Measurements from ENCODE around the gene AOC2. TPM values are rescaled to one million over a fixed set of nuclear protein-coding genes. Genes with fewer than 3 reads are reported as not detected.
"Not testable (repeated sequence)": the region's sequence is repeated elsewhere in the genome, so short reads cannot be mapped to it uniquely, and the experiment has no call there.

Gene AOC2
- total and polyA plus RNA-seq, 4 donors = 1.2 to 4.1 (median 2.3) TPM

GRCh38 chr17:42845918-42846593, 1.7 kb downstream of the AOC2 start:
- H3K4me1 ChIP-seq (ENCODE audit: control insufficient read depth, insufficient read depth, low read length) = peaks cover 10% of the 10 kb centered on the region
- DNase-seq (ENCODE audit: low read depth in 4 of 6, low spot score in 6 of 6) = no peak
- no peak overlapping the region for H3K27ac ChIP-seq (ENCODE audit: low read depth, low read length)

GRCh38 chr17:42846594-42847280, 2.4 kb downstream of the AOC2 start:
- H3K4me1 ChIP-seq (ENCODE audit: control insufficient read depth, insufficient read depth, low read length) = peaks cover 10% of the 10 kb centered on the region

More at GRCh38 chr17:42845918-42846593, 1.7 kb downstream of the AOC2 start:
- Histone ChIP-seq H3K36me3 (ENCODE audit: control insufficient read depth, insufficient read depth, low read length) (peaks cover 42% of the 10 kb centered on the region), H3K27me3 (ENCODE audit: control insufficient read depth, insufficient read depth, low read length) (no peaks in the 10 kb centered on the region), H3K9me3 (ENCODE audit: control insufficient read depth, insufficient read depth, low read length) (no peaks in the 10 kb centered on the region), H3K4me3 (ENCODE audit: low read depth, low read length) (no peak overlapping the region)
- WGBS (ENCODE audit: insufficient coverage) = 93% methylated on average over 6 of the region's 7 CpGs

DNA sequence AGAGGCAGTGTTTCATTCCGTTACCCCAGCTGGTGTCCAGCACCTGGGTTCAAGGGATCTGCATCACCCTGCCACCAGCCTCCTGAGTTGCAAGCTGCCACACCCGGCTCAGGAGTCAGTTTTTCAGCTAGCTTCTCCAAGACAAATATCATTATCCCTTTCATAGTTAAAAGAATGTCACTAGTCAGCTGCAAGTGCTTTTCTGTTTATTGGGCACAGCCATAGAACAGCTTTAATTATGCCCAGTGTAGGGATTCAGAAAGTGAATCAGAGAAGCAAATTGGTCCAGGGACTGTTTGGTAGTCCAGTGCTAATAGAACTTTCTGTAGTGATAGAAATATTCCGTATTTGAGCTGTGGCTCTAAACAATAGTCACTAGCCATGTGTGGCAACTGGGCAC, 3.7 kb downstream of the AOC2 start:
- no peaks in the 10 kb centered on the region for H3K27me3 ChIP-seq (ENCODE audit: control insufficient read depth, insufficient read depth, low read length)
- H3K27ac ChIP-seq (ENCODE audit: low read depth, low read length) = no peak overlapping the region
- H3K9me3 ChIP-seq (ENCODE audit: control insufficient read depth, insufficient read depth, low read length) = no peaks in the 10 kb centered on the region
- peaks cover 24% of the 10 kb centered on the region for H3K36me3 ChIP-seq (ENCODE audit: control insufficient read depth, insufficient read depth, low read length)
- WGBS (ENCODE audit: insufficient coverage) = 71% methylated on average over 1 of the region's 3 CpGs
- no peak overlapping the region for H3K4me3 ChIP-seq (ENCODE audit: low read depth, low read length)
- no peak for DNase-seq (ENCODE audit: low read depth in 4 of 6, low spot score in 6 of 6)
- peaks cover 10% of the 10 kb centered on the region for H3K4me1 ChIP-seq (ENCODE audit: control insufficient read depth, insufficient read depth, low read length)

More at GRCh38 chr17:42846594-42847280, 2.4 kb downstream of the AOC2 start:
- H3K27ac ChIP-seq (ENCODE audit: low read depth, low read length) = no peak overlapping the region
- no peak overlapping the region for H3K4me3 ChIP-seq (ENCODE audit: low read depth, low read length)
- peaks cover 35% of the 10 kb centered on the region for H3K36me3 ChIP-seq (ENCODE audit: control insufficient read depth, insufficient read depth, low read length)
- WGBS (ENCODE audit: insufficient coverage) = 80% methylated on average over 3 of the region's 9 CpGs
- no peaks in the 10 kb centered on the region for H3K27me3 ChIP-seq (ENCODE audit: control insufficient read depth, insufficient read depth, low read length)
- no peak for DNase-seq (ENCODE audit: low read depth in 4 of 6, low spot score in 6 of 6)
- no peaks in the 10 kb centered on the region for H3K9me3 ChIP-seq (ENCODE audit: control insufficient read depth, insufficient read depth, low read length)

- H3K4me1 ChIP-seq (ENCODE audit: control insufficient read depth, insufficient read depth, low read length) = peaks cover 10% of the 10 kb centered on the region
- no peak overlapping the region for H3K27ac ChIP-seq (ENCODE audit: low read depth, low read length)
- 87% methylated on average over 4 of the region's 9 CpGs for WGBS (ENCODE audit: insufficient coverage)
Measured at GRCh38 chr17:42849031-42849430, 4.7 kb downstream of the AOC2 start.

DNA sequence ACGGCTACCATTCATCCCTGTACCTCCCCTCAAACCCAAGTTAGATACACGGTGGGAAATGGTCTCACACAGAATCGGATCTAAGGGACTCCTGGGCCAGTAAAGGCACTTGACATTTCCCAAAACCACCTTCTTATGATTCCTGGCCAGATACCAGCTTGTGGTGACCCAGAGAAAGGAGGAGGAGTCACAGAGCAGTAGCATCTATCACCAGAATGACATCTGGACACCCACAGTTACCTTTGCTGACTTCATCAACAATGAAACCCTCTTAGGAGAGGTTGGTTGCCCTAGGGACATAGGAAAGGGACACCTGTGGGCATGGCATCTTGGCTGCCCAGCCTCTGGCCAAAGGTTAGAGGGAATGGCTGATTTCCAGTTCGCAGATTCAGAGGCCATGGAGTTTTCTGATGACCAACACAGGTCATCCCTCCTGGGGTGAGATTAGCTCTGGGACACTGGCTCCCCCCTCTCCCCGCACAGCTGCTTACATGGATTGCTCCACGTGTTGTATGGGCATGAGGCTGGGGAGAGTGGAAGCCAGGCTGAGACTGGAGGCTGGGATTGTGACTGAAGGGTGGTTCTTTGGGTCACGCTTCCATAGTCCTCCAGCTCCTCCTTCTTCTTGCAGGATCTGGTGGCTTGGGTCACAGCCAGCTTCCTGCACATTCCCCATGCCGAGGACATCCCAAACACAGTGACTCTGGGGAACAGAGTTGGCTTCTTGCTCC, 5.2 kb downstream of the AOC2 start:
- Histone ChIP-seq H3K4me3 (ENCODE audit: low read depth, low read length) (no peak overlapping the region), H3K9me3 (ENCODE audit: control insufficient read depth, insufficient read depth, low read length) (no peaks in the 10 kb centered on the region), H3K4me1 (ENCODE audit: control insufficient read depth, insufficient read depth, low read length) (peaks cover 10% of the 10 kb centered on the region), H3K27ac (ENCODE audit: low read depth, low read length) (no peak overlapping the region), H3K27me3 (ENCODE audit: control insufficient read depth, insufficient read depth, low read length) (no peaks in the 10 kb centered on the region), H3K36me3 (ENCODE audit: control insufficient read depth, insufficient read depth, low read length) (peaks cover 19% of the 10 kb centered on the region)
- WGBS (ENCODE audit: insufficient coverage) = 76% methylated on average over 5 of the region's 8 CpGs
- no peak for DNase-seq (ENCODE audit: low read depth in 4 of 6, low spot score in 6 of 6)

More at GRCh38 chr17:42849031-42849430, 4.7 kb downstream of the AOC2 start:
- H3K36me3 ChIP-seq (ENCODE audit: control insufficient read depth, insufficient read depth, low read length) = peaks cover 22% of the 10 kb centered on the region
- DNase-seq (ENCODE audit: low read depth in 4 of 6, low spot score in 6 of 6) = no peak
- no peaks in the 10 kb centered on the region for H3K27me3 ChIP-seq (ENCODE audit: control insufficient read depth, insufficient read depth, low read length)
- H3K9me3 ChIP-seq (ENCODE audit: control insufficient read depth, insufficient read depth, low read length) = no peaks in the 10 kb centered on the region
- no peak overlapping the region for H3K4me3 ChIP-seq (ENCODE audit: low read depth, low read length)

DNA sequence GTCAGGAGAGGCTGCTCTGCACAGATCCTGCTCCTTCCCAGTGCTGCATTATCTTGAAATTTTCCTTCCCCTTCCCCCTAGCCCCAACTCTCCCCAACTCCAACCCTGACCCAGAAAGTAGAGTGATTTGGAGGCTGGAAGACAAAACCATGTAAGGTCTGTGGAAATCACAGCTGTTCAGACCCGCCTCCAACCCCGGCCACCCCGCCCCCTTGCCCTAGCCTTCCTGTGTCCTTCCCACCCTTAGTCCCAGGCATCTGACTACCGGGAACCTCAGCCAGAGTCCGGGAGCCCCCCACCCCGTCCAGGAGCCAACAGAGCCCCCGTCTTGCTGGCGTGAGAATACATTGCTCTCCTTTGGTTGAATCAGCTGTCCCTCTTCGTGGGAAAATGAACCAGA, 6.6 kb downstream of the AOC2 start, which contains the start of gene AOC3:
TSS of gene AOC3 (plus strand) at position 246 of the 400 bp plus-strand sequence. CDS start at position 391, 145 bp downstream.
- no peaks in the 10 kb centered on the region for H3K27me3 ChIP-seq (ENCODE audit: control insufficient read depth, insufficient read depth, low read length)
- H3K9me3 ChIP-seq (ENCODE audit: control insufficient read depth, insufficient read depth, low read length) = no peaks in the 10 kb centered on the region
- peaks cover 5% of the 10 kb centered on the region for H3K36me3 ChIP-seq (ENCODE audit: control insufficient read depth, insufficient read depth, low read length)
- DNase-seq (ENCODE audit: low read depth in 4 of 6, low spot score in 6 of 6) = no peak
- H3K27ac ChIP-seq (ENCODE audit: low read depth, low read length) = no peak within 1 kb of the TSS
- H3K4me1 ChIP-seq (ENCODE audit: control insufficient read depth, insufficient read depth, low read length) = peaks cover 10% of the 10 kb centered on the region
- H3K4me3 ChIP-seq (ENCODE audit: low read depth, low read length) = no peak within 1 kb of the TSS
- WGBS (ENCODE audit: insufficient coverage) = 55% methylated on average over 9 of the region's 9 CpGs

GRCh38 chr17:42851371-42852240, 7.2 kb downstream of the AOC2 start:
- not testable (repeated sequence) for H3K36me3 ChIP-seq (ENCODE audit: control insufficient read depth, insufficient read depth, low read length); H3K27me3 ChIP-seq (ENCODE audit: control insufficient read depth, insufficient read depth, low read length); H3K4me3 ChIP-seq (ENCODE audit: low read depth, low read length); H3K27ac ChIP-seq (ENCODE audit: low read depth, low read length); H3K9me3 ChIP-seq (ENCODE audit: control insufficient read depth, insufficient read depth, low read length); DNase-seq (ENCODE audit: low read depth in 4 of 6, low spot score in 6 of 6); H3K4me1 ChIP-seq (ENCODE audit: control insufficient read depth, insufficient read depth, low read length)
- 95% methylated on average over 8 of the region's 28 CpGs for WGBS (ENCODE audit: insufficient coverage)

DNA sequence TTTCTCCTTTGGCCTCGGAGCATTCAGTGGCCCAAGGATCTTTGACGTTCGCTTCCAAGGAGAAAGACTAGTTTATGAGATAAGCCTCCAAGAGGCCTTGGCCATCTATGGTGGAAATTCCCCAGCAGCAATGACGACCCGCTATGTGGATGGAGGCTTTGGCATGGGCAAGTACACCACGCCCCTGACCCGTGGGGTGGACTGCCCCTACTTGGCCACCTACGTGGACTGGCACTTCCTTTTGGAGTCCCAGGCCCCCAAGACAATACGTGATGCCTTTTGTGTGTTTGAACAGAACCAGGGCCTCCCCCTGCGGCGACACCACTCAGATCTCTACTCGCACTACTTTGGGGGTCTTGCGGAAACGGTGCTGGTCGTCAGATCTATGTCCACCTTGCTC, 8.0 kb downstream of the AOC2 start:
- Histone ChIP-seq H3K27me3 (ENCODE audit: control insufficient read depth, insufficient read depth, low read length) (no peaks in the 10 kb centered on the region), H3K9me3 (ENCODE audit: control insufficient read depth, insufficient read depth, low read length) (no peaks in the 10 kb centered on the region), H3K36me3 (ENCODE audit: control insufficient read depth, insufficient read depth, low read length) (no peaks in the 10 kb centered on the region), H3K4me3 (ENCODE audit: low read depth, low read length) (no peak overlapping the region), H3K27ac (ENCODE audit: low read depth, low read length) (no peak overlapping the region), H3K4me1 (ENCODE audit: control insufficient read depth, insufficient read depth, low read length) (peaks cover 10% of the 10 kb centered on the region)
- no peak for DNase-seq (ENCODE audit: low read depth in 4 of 6, low spot score in 6 of 6)
- 92% methylated on average over 13 of the region's 15 CpGs for WGBS (ENCODE audit: insufficient coverage)

- H3K36me3 ChIP-seq (ENCODE audit: control insufficient read depth, insufficient read depth, low read length) = no peaks in the 10 kb centered on the region
- H3K9me3 ChIP-seq (ENCODE audit: control insufficient read depth, insufficient read depth, low read length) = no peaks in the 10 kb centered on the region
- 100% methylated on average over 1 of the region's 4 CpGs for WGBS (ENCODE audit: insufficient coverage)
- H3K4me3 ChIP-seq (ENCODE audit: low read depth, low read length) = no peak overlapping the region
- peaks cover 10% of the 10 kb centered on the region for H3K4me1 ChIP-seq (ENCODE audit: control insufficient read depth, insufficient read depth, low read length)
- H3K27ac ChIP-seq (ENCODE audit: low read depth, low read length) = no peak overlapping the region
- H3K27me3 ChIP-seq (ENCODE audit: control insufficient read depth, insufficient read depth, low read length) = no peaks in the 10 kb centered on the region
- no peak for DNase-seq (ENCODE audit: low read depth in 4 of 6, low spot score in 6 of 6)
Measured at GRCh38 chr17:42853004-42853403, 8.6 kb downstream of the AOC2 start.
